HepG2 (cell line): ENCODE results near the gene MVB12A. TPM values are rescaled to one million over a fixed set of nuclear protein-coding genes. Genes with fewer than 3 reads are reported as not detected.

ENCODE experiments used
- ARID5B ChIP-seq: IDR thresholded peaks from 2 replicates; pipeline ENCODE4 v1.4.0; 2020; ENCODE audit warnings: mild to moderate bottlenecking, missing genetic modification reagents
- CEBPB ChIP-seq: IDR thresholded peaks from 2 replicates; pipeline ENCODE4 v1.6.1; 2011; ENCODE audit warnings: low read depth, low read length, improper control_type of control experiment, borderline replicate concordance
- CHCHD3 ChIP-seq: sonication (generic); formaldehyde crosslinking; IDR thresholded peaks from 2 replicates; pipeline ENCODE4 v1.8.0; 2022; ENCODE audit warnings: mild to moderate bottlenecking, missing genetic modification reagents, moderate library complexity
- DRAP1 ChIP-seq: IDR thresholded peaks from 2 replicates; pipeline ENCODE4 v1.6.1; 2016; ENCODE audit warnings: missing genetic modification reagents, missing compliant biosample characterization
- FOSL1 ChIP-seq: sonication (generic); formaldehyde crosslinking; IDR thresholded peaks from 2 replicates; pipeline ENCODE4 v1.9.0; 2021; ENCODE audit warnings: missing genetic modification reagents, borderline replicate concordance
- HHEX ChIP-seq: IDR thresholded peaks from 2 replicates; pipeline ENCODE4 v1.6.1; 2016; ENCODE audit warnings: control low read depth
- ZBTB26 ChIP-seq: IDR thresholded peaks from 2 replicates; pipeline ENCODE4 v1.6.1; 2016; ENCODE audit warnings: missing compliant biosample characterization, missing genetic modification reagents, borderline replicate concordance
- ZHX1 ChIP-seq: sonication (generic); formaldehyde crosslinking; IDR thresholded peaks from 2 replicates; pipeline ENCODE4 v1.8.1; 2022; ENCODE audit warnings: low read depth, mild to moderate bottlenecking, missing genetic modification reagents
- ZNF121 ChIP-seq: sonication (generic); formaldehyde crosslinking; IDR thresholded peaks from 2 replicates; pipeline ENCODE4 v1.5.0; 2020; ENCODE audit warnings: mild to moderate bottlenecking, missing genetic modification reagents
- ZNF142 ChIP-seq: sonication (generic); formaldehyde crosslinking; IDR thresholded peaks from 2 replicates; pipeline ENCODE4 v1.4.0; 2020; ENCODE audit warnings: missing genetic modification reagents
- ZNF543 ChIP-seq: sonication (generic); formaldehyde crosslinking; IDR thresholded peaks from 2 replicates; pipeline ENCODE4 v1.4.0; 2020; ENCODE audit warnings: mild to moderate bottlenecking, missing genetic modification reagents
- ZNF557 ChIP-seq: sonication (generic); formaldehyde crosslinking; IDR thresholded peaks from 2 replicates; pipeline ENCODE4 v1.4.0; 2020; ENCODE audit warnings: missing genetic modification reagents
- ZNF597 ChIP-seq: sonication (generic); formaldehyde crosslinking; IDR thresholded peaks from 2 replicates; pipeline ENCODE4 v1.5.0; 2020; ENCODE audit warnings: missing genetic modification reagents
- polyA plus RNA-seq, 8 experiments: library from polyadenylated mRNA; depleted of rRNA in 3 of 8; stranded (reverse) in 7 of 8; unstranded in 1 of 8; fragments of >200 nt; fragmentation: Illumina TruSeq in 4 of 8; extraction: Trizol in 4 of 8; gene quantifications; 2 replicates each; pipeline versions ENCODE4 v1.2.1 to v1.2.3, GENCODE V29; 2011 to 2016; ENCODE audit warnings: low read depth in 4 of 8, missing spikeins in 1 of 8, mixed read lengths in 1 of 8; ENCODE audit not compliant: insufficient read depth in 1 of 8
- total RNA-seq, 5 experiments: library from RNA; depleted of rRNA; stranded (reverse); fragments of >200 nt; fragmentation: Illumina TruSeq; extraction: Trizol; gene quantifications; 2 replicates each; pipeline ENCODE4 v1.2.3, GENCODE V29; 2016; ENCODE audit warnings: low read depth in 1 of 5

MVB12A gene
- total and polyA plus RNA-seq, 2 of the 13 experiments (the other 11 are each of a cell fraction or from before 2014, with no cell fraction given) = 35.7 to 36.1 TPM

- no peak for TF ChIP-seq ZNF597
- no peak for TF ChIP-seq ZNF543 (CRISPR knock-in tag)
- TF ChIP-seq DRAP1 (CRISPR knock-in tag) = no peak
- no peak for TF ChIP-seq CEBPB
- TF ChIP-seq ZNF557 (CRISPR knock-in tag) = no peak
- no peak for TF ChIP-seq ZHX1 (CRISPR knock-in tag)
- TF ChIP-seq CHCHD3 (CRISPR knock-in tag) = no peak
- no peak for TF ChIP-seq ZBTB26 (CRISPR knock-in tag)
- TF ChIP-seq ARID5B (CRISPR knock-in tag) = no peak
- no peak for TF ChIP-seq HHEX
- no peak for TF ChIP-seq FOSL1
- peak; percentile 43; the same call in 1 of the 2 replicates for TF ChIP-seq ZNF121 (CRISPR knock-in tag)
- TF ChIP-seq ZNF142 (CRISPR knock-in tag) = no peak
These were observed 24.9 kb upstream of the MVB12A start (continued) for GRCh38 chr19:17394891-17395415.
